Activated naive CD4-positive, alpha-beta T cell treated with anti-CD3 and anti-CD28 coated beads for 36 hours (primary cell): Measurements from ENCODE around the gene MAP1B. TPM values are rescaled to one million over a fixed set of nuclear protein-coding genes. Genes with fewer than 3 reads are reported as not detected.

ENCODE experiments used
- CTCF ChIA-PET: fragments of 350-600 bp; sonication (Branson Sonifier 250); formaldehyde crosslinking; loops from one replicate; lab custom pipeline; 2021; ENCODE audit warnings: antibody characterized with exemption; lab: Charles Lee
- DNase-seq: peaks from one replicate; pipeline ENCODE4 v3.0.0-alpha.2; 2020
- H3K27ac Mint-ChIP-seq: one replicate; pipeline ENCODE4 v1.8.0; 2021; ENCODE audit warnings: mild to moderate bottlenecking, mixed read lengths
- H3K27me3 Mint-ChIP-seq: one replicate; pipeline ENCODE4 v1.8.0; 2021; ENCODE audit warnings: low read depth, mixed read lengths
- H3K36me3 Mint-ChIP-seq: one replicate; pipeline ENCODE4 v1.8.0; 2021; ENCODE audit warnings: low read depth, mixed read lengths
- H3K4me1 Mint-ChIP-seq: one replicate; pipeline ENCODE4 v1.8.0; 2021; ENCODE audit warnings: low read depth, mixed read lengths
- H3K4me3 Mint-ChIP-seq: one replicate; pipeline ENCODE4 v1.8.0; 2021; ENCODE audit warnings: mild to moderate bottlenecking, moderate library complexity, mixed read lengths
- H3K9me3 Mint-ChIP-seq: one replicate; pipeline ENCODE4 v1.8.0; 2021; ENCODE audit warnings: mixed read lengths
- intact Hi-C: fragments of 100-400 bp; cut with micrococcal nuclease; formaldehyde crosslinking; loops from one replicate; pipeline ENCODE4 v1.15.1; 2023
- total RNA-seq, 2 experiments: library from RNA; stranded (reverse); gene quantifications; one replicate each; pipeline ENCODE4 v1.2.3, GENCODE V29; 2021

MAP1B gene
- total RNA-seq: under 1 TPM; 0.14 to 0.32 TPM

DNA sequence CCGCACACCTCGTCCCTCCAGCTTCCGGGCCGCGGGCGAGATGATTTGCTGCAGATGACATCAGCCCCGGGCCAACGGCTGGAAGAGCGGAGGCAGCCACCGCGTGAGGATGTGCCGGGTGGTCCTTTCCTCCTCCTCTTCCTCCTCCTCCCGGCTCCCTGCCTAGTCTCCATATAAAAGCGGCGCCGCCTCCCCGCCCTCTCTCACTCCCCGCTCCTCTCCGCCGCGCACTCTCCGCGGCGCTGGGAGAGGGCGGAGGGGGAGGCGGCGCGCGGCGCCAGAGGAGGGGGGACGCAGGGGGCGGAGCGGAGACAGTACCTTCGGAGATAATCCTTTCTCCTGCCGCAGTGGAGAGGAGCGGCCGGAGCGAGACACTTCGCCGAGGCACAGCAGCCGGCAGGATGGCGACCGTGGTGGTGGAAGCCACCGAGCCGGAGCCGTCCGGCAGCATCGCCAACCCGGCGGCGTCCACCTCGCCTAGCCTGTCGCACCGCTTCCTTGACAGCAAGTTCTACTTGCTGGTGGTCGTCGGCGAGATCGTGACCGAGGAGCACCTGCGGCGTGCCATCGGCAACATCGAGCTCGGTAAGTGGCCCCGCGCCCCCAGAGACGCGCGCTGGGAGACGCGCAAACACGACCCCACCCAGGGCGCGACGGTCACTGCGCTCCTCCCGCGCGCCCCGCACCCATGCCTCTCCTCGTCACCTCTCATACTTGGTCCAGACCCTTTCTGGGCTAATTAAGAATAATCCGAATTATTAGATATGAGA lies at the start of gene MAP1B:
MAP1B (plus strand) TSS at position 345 of the 770 bp plus-strand sequence; CDS start at position 402, 57 bp downstream.
- Mint-ChIP-seq H3K4me1 (peaks cover 7% of the 10 kb centered on the region), H3K27ac (no peak within 1 kb of the TSS), H3K4me3 (peak within 1 kb of the TSS; percentile 32), H3K9me3 (no peaks in the 10 kb centered on the region), H3K27me3 (peaks cover 51% of the 10 kb centered on the region), H3K36me3 (no peaks in the 10 kb centered on the region)
- intact Hi-C loops: no loop called here
- DNase-seq: no peak
- CTCF ChIA-PET: no interaction called here

DNA sequence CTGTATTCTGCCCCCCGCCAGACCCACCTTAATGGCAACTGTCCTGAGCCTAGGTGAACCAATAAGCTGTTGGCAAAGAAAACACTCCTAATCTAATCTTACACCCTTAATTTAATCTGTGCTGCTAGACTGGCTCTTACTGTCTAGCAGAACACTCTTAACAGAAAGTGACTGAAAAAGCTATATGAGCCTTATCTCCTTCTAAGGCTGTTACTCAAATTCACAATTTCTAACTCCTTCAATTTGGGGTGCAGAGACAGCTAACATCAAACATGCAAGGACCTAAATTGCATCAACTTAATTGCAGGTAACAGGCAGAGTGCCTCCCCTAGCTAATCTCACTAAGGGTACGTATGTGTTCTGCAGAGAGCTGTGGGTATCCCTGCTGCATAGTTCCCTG lies 49.5 kb upstream of the MAP1B start:
- intact Hi-C loops: no loop called here

DNA sequence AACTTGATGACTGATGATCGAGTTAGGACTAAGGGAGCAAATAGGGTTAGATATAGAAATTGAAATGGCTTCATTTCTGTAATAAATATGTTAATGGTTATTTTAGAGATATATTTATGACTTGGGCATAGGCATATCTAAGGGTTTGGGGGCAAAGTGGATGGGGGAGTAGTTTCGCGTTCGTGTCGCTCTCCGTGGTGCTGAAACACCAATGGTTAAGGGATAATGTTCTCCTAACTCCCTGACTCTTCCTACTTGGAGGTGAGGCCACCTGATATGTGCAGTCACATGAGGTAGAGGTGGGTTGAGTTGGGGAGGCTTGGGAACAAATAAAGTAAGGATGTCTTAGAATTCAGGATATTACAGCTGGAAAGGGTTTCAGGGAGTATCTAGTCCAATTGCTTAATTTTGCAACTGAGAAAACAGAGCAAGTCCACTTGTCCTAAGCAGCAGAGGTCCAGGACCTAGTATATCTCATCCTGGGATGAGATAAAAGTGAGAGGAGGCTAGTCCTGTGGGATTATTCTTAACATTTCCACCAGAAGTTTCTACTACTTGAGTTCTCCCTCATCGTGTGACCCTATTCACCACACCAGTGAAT lies 44.0 kb upstream of the MAP1B start:
- CTCF ChIA-PET: no interaction called here
- Mint-ChIP-seq H3K36me3 (no peaks in the 10 kb centered on the region), H3K4me3 (no peak overlapping the region), H3K27me3 (peaks cover 15% of the 10 kb centered on the region), H3K27ac (no peak overlapping the region), H3K4me1 (no peaks in the 10 kb centered on the region), H3K9me3 (no peaks in the 10 kb centered on the region)
- DNase-seq: peak; percentile 33
- intact Hi-C loops: no loop called here

More for the DNA sequence above, 49.5 kb upstream of the MAP1B start:
- CTCF ChIA-PET: no interaction called here
- no peak for DNase-seq
- H3K27me3 Mint-ChIP-seq: peaks cover 5% of the 10 kb centered on the region
- no peak overlapping the region for H3K27ac Mint-ChIP-seq
- H3K36me3 Mint-ChIP-seq: no peaks in the 10 kb centered on the region
- no peaks in the 10 kb centered on the region for H3K9me3 Mint-ChIP-seq
- H3K4me1 Mint-ChIP-seq: no peaks in the 10 kb centered on the region
- no peak overlapping the region for H3K4me3 Mint-ChIP-seq

DNA sequence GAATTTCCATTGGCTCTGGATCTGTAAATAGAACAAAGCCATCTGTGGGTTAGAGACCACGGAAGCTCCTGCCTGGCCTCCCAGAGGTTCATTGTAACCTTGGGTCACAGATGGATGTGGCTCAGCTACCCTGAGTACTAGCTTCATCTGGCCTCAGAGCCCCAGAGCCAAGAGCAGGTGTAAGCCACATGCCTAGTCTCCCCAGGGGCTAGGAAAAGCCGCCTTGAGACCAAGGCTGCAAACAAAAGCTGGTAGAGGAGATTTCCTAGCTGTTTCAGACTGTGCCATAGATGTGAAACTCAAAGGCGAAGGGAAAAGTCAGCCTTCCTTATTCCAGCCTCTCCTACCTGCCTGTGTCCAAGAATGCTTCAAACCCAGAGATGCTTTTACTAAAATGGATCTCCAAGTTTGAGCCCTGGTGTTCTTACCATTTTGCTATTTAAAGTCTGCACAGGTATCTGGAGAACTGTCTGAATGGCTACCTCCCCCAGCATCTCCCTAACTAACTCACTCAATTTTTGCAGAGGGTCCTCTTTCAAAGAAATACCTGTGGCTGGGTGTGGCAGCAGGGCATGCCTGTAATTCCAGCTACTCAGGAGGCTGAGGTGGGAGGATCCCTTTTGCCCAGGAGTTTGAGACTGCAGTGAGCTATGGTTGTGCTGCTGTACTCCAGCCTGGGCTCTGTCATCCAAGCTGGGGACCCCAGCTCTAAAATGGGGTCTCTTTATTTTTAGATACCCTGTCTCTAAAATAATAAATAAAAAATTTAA lies 42.3 kb upstream of the MAP1B start:
- Mint-ChIP-seq H3K36me3 (no peaks in the 10 kb centered on the region), H3K4me1 (no peaks in the 10 kb centered on the region), H3K27ac (no peak overlapping the region), H3K4me3 (no peak overlapping the region), H3K27me3 (peaks cover 13% of the 10 kb centered on the region), H3K9me3 (no peaks in the 10 kb centered on the region)
- CTCF ChIA-PET: no interaction called here
- intact Hi-C loops: no loop called here
- no peak for DNase-seq

DNA sequence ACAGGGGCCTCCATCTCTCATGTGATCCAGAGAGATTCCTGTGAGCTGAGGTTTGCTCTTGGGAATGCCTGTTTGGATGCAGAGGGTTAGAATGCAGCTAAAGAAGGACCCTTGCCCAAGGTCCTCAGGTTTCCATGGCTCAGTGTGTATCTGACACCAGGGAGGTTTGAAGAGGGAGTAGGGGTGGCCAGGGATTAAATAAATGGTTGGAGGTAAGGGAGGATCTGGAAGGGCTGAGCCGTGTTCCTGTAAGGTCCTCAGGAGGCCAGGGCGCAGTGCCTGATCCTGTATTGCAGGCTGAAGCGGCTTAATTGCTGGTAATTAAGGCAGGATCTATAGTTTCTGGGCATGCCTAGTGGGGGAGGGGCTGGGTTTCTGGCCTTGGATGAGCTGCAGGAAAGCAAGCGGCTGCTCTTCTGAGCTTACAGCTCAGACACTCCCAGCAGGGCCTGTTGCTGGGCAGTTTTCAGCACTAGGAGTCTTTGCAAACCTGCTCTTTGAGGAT lies 41.5 kb upstream of the MAP1B start:
- H3K4me3 Mint-ChIP-seq: no peak overlapping the region
- DNase-seq: no peak
- H3K27me3 Mint-ChIP-seq: peaks cover 13% of the 10 kb centered on the region
- CTCF ChIA-PET: no interaction called here
- intact Hi-C loops: no loop called here
- H3K27ac Mint-ChIP-seq: no peak overlapping the region
- no peaks in the 10 kb centered on the region for H3K9me3 Mint-ChIP-seq
- no peaks in the 10 kb centered on the region for H3K36me3 Mint-ChIP-seq
- no peaks in the 10 kb centered on the region for H3K4me1 Mint-ChIP-seq

DNA sequence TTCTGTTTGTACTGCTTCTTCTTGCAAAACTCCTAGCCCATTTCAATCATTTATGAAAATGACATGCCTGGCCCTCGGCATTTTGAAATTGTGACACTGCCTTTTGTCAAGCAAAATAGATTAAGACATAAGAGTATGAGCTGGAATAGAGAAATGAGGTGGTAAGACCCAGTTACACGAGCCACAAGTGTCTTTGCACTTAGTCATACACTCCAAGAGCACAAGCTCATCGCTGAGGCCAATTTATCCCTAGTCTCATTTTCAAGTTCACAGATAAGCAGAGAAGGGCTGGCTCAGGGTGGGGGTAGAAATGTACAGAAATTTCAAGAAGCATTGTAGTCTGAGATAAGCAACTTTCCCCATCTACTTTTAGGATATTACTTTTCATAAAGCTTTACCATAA lies 40.6 kb upstream of the MAP1B start:
- no peaks in the 10 kb centered on the region for H3K36me3 Mint-ChIP-seq
- DNase-seq: no peak
- CTCF ChIA-PET: interaction anchor here (0.5 kb wide), 1 partner anchor 695 kb away, joined by 4 read pairs; no protein-coding TSS in a partner anchor
- no peaks in the 10 kb centered on the region for H3K9me3 Mint-ChIP-seq
- no peaks in the 10 kb centered on the region for H3K4me1 Mint-ChIP-seq
- H3K27ac Mint-ChIP-seq: no peak overlapping the region
- intact Hi-C loops: no loop called here
- H3K27me3 Mint-ChIP-seq: peaks cover 13% of the 10 kb centered on the region
- no peak overlapping the region for H3K4me3 Mint-ChIP-seq

DNA sequence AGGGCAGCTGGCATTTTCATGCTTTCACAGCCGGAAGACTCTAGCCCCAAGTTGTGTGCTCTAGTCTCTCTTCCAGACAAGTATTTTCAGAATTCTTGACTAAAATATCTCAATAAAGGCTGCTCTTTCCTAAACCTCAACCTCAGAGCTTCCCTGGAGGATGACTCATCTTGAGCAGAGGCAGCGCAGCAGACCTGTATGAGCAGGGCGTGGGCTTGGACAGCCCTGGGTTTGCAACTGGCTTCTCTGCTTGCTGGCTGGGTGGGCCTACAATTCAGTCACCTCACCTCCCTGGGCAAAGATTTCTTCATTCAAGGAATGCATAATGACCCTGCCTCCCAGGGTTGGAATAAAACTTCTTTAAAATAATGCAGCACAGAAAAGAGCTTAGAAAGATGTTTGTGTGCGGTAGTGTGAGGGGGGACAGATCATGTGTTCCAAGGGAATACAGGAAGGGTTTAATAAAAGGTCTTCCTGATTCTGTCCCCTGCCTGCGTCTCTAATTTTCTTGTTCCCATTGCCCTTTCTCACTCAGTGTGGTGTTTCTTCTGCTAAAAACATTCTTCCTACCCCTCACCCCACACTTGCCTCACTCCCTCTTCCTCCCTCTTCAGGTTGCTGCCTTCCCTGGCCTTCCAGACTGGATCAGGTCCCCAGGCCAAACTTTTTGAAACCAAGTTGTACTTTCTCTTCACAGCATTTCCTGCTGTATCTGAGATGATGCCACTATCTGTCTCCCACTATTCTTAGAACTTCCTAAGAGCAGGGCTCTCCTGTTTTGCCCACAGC lies 39.4 kb upstream of the MAP1B start:
- no peak for DNase-seq
- intact Hi-C loops: no loop called here
- no peak overlapping the region for H3K27ac Mint-ChIP-seq
- H3K9me3 Mint-ChIP-seq: no peaks in the 10 kb centered on the region
- no peaks in the 10 kb centered on the region for H3K4me1 Mint-ChIP-seq
- H3K4me3 Mint-ChIP-seq: no peak overlapping the region
- no peaks in the 10 kb centered on the region for H3K36me3 Mint-ChIP-seq
- CTCF ChIA-PET: no interaction called here
- peaks cover 13% of the 10 kb centered on the region for H3K27me3 Mint-ChIP-seq

DNA sequence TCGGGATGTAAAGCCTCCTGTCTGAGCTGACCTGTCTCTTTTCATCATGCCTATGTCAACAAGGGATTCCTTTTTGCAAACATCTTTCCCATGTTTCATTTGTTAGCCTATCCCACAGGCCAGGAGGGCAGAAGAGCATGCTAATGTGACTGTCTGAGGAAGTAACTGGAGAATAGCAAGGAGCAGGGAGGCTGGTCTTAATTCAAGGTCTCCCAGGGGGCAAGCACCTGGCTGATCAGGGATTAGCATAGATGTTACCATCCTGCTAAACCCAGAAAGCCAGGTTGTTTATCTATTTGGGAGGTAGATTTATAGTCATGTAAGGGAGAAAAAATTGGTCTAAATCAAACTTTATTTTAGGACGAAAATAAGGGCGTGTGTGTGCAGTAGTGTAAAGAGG lies 36.7 kb upstream of the MAP1B start:
- CTCF ChIA-PET: no interaction called here
- Mint-ChIP-seq H3K27me3 (peaks cover 12% of the 10 kb centered on the region), H3K27ac (no peak overlapping the region), H3K9me3 (no peaks in the 10 kb centered on the region), H3K36me3 (no peaks in the 10 kb centered on the region), H3K4me3 (no peak overlapping the region), H3K4me1 (no peaks in the 10 kb centered on the region)
- intact Hi-C loops: no loop called here
- DNase-seq: no peak

DNA sequence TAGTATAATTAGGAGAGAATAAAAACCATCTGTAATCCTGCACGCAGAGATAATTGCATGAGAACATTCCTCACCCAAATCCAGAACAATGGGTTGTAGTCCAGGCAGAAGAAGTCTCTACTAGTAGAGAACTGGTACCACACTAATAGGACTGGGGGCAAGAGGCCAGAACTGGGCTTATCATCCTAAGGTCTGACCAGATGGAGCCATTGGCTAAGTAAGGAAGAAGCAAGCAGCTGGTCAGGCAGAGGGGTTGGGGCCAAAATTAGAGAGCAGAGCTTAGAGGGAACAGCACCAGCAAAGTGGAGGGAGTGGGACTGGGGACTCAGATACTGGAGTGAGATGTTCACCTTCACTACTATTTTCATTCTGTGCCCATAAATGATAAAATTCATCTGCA lies 35.4 kb upstream of the MAP1B start:
- no peaks in the 10 kb centered on the region for H3K9me3 Mint-ChIP-seq
- H3K36me3 Mint-ChIP-seq: no peaks in the 10 kb centered on the region
- CTCF ChIA-PET: no interaction called here
- H3K27me3 Mint-ChIP-seq: peaks cover 9% of the 10 kb centered on the region
- no peak for DNase-seq
- H3K27ac Mint-ChIP-seq: no peak overlapping the region
- H3K4me1 Mint-ChIP-seq: no peaks in the 10 kb centered on the region
- no peak overlapping the region for H3K4me3 Mint-ChIP-seq
- intact Hi-C loops: no loop called here

DNA sequence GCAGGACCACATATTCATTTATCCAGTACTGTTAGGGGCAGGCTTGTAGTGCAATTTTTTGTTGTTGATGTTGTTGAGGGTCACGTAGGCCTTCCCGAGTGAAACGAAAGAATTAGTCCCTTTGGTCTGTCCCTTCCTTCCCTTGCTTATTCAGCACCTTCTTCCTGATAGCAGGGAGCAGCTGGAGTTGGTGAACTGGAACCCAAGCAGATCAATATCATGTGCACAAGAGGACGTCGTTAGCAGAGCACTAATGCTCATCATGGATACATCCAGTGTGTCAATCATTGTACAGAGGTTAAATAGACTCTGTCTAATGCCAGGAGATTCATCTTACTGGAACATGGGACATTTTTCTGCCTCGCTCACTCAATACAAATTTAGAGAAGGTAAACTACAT lies 33.0 kb upstream of the MAP1B start:
- no peak overlapping the region for H3K4me3 Mint-ChIP-seq
- intact Hi-C loops: no loop called here
- H3K27me3 Mint-ChIP-seq: peaks cover 14% of the 10 kb centered on the region
- H3K27ac Mint-ChIP-seq: no peak overlapping the region
- H3K9me3 Mint-ChIP-seq: no peaks in the 10 kb centered on the region
- CTCF ChIA-PET: no interaction called here
- H3K36me3 Mint-ChIP-seq: no peaks in the 10 kb centered on the region
- DNase-seq: no peak
- H3K4me1 Mint-ChIP-seq: no peaks in the 10 kb centered on the region

DNA sequence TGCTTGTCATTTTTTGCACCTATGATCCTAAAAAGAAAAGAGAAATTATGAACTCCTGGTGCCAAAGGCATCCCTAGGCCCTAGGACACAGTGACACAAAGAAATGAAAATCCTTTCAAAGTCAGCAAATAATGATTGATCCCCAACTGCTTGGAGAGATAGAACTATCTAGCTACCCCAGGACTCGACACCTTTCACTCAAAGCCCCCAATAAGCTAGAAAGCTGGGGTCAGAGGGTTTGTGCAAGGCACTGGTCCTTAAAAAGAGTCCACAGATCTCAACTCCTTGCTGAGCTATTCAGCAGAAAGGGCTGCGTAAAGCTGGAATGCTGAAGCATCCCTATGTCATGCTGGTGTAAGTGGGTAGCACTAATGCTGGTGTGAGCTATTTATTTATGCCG lies 31.8 kb upstream of the MAP1B start:
- no peak for DNase-seq
- Mint-ChIP-seq H3K9me3 (no peaks in the 10 kb centered on the region), H3K4me1 (no peaks in the 10 kb centered on the region), H3K27ac (no peak overlapping the region), H3K27me3 (peaks cover 19% of the 10 kb centered on the region), H3K4me3 (no peak overlapping the region), H3K36me3 (no peaks in the 10 kb centered on the region)
- CTCF ChIA-PET: no interaction called here
- intact Hi-C loops: no loop called here
